Hair follicular keratinocyte (primary cell): ENCODE measurements around the gene TMEM53. TPM values are rescaled to one million over a fixed set of nuclear protein-coding genes. Genes with fewer than 3 reads are reported as not detected.

ENCODE experiments used
- total RNA-seq: library from RNA; depleted of rRNA; stranded (reverse); fragments of >200 nt; gene quantifications from 2 replicates; pipeline ENCODE4 v1.2.3, GENCODE V29; 2015

Gene TMEM53
- 3.7 and 10.2 TPM in 2 replicates for total RNA-seq

GRCh38 chr1:44674113-44675000 is at the start of gene TMEM53, which contains the start of gene ARMH1:
TSS of gene TMEM53 (minus strand) at chr1:44674481. CDS start at chr1:44674391, 90 bp downstream.
TSS of gene ARMH1 (plus strand) at chr1:44674714. CDS start at chr1:44689698, 14,984 bp downstream.

Other genes starting within 250 kb of the TMEM53 start
- not detected in 2 replicates for gene ARMH1, start 233 bp upstream of the TMEM53 start, total RNA-seq
- not detected in 2 replicates for gene RNU5D-1, start 56.7 kb upstream of the TMEM53 start, total RNA-seq
- gene KIF2C, start 65.4 kb upstream of the TMEM53 start, total RNA-seq, result 16.5 and 56.2 TPM in 2 replicates
- 2,787 and 3,108 TPM in 2 replicates for gene RPS8, start 101.1 kb upstream of the TMEM53 start, total RNA-seq
- 0.16 TPM in 1 of 2 replicates, not detected in the other for gene BEST4, start 113.7 kb upstream of the TMEM53 start, total RNA-seq
- gene PLK3, start 125.9 kb upstream of the TMEM53 start, total RNA-seq, result 34.4 and 75.1 TPM in 2 replicates
- 2.7 TPM in 1 of 2 replicates, not detected in the other for gene DYNLT4, start 132.9 kb upstream of the TMEM53 start, total RNA-seq
- 1.2 and 6.2 TPM in 2 replicates for gene BTBD19, start 134.0 kb upstream of the TMEM53 start, total RNA-seq
- gene PTCH2, start 168.8 kb upstream of the TMEM53 start, total RNA-seq, result not detected in 2 replicates